GM19239 (cell line): ENCODE results near the gene BRK1.
"Not testable (repeated sequence)": the region's sequence is repeated elsewhere in the genome, so short reads cannot be mapped to it uniquely, and the experiment has no call there.

ENCODE experiments used
- DNase-seq: peaks from one replicate; pipeline ENCODE4 v3.0.0; 2011; ENCODE audit warnings: low spot score; ENCODE audit not compliant: insufficient read length
- FAIRE-seq: peaks from 2 replicates; lab custom pipeline; 2011; peaks lifted over from hg19 to GRCh38; lab: Jason Lieb, UNC

Gene BRK1

GRCh38 chr3:10115326-10116137, at the start of gene BRK1:
Gene BRK1, plus strand, starts transcription at chr3:10115675. Its CDS starts 27 bp downstream, at chr3:10115702.
- FAIRE-seq (peak; percentile 98), DNase-seq (peak; percentile 96)

GRCh38 chr3:10070077-10070476, 45.4 kb upstream of the BRK1 start:
- DNase-seq, FAIRE-seq: not testable (repeated sequence)

GRCh38 chr3:10074666-10075065, 40.8 kb upstream of the BRK1 start:
- FAIRE-seq (no peak), DNase-seq (no peak)

GRCh38 chr3:10081871-10082270, 33.6 kb upstream of the BRK1 start:
- FAIRE-seq = no peak
- no peak for DNase-seq

GRCh38 chr3:10085738-10086137, 29.7 kb upstream of the BRK1 start:
- FAIRE-seq (no peak), DNase-seq (no peak)

GRCh38 chr3:10088256-10088655, 27.2 kb upstream of the BRK1 start:
- no peak for FAIRE-seq
- DNase-seq = no peak

GRCh38 chr3:10090179-10090578, 25.3 kb upstream of the BRK1 start:
- no peak for FAIRE-seq
- DNase-seq = no peak

GRCh38 chr3:10090774-10091173, 24.7 kb upstream of the BRK1 start:
- not testable (repeated sequence) for FAIRE-seq, DNase-seq

- FAIRE-seq, DNase-seq: not testable (repeated sequence)
Measured at GRCh38 chr3:10091387-10091786, 24.1 kb upstream of the BRK1 start.

- DNase-seq (no peak), FAIRE-seq (no peak)
Measured at GRCh38 chr3:10093678-10094077, 21.8 kb upstream of the BRK1 start.

GRCh38 chr3:10099041-10099440, 16.4 kb upstream of the BRK1 start:
- FAIRE-seq = no peak
- no peak for DNase-seq

- no peak for DNase-seq
- no peak for FAIRE-seq
Measured at GRCh38 chr3:10106919-10107318, 8.6 kb upstream of the BRK1 start.

GRCh38 chr3:10108091-10108490, 7.4 kb upstream of the BRK1 start, which contains the start of gene FANCD2OS:
Gene FANCD2OS, minus strand, starts transcription at chr3:10108255. Its CDS starts 3,481 bp downstream, at chr3:10104774.
- DNase-seq (no peak), FAIRE-seq (no peak)

GRCh38 chr3:10116138-10116460, 624 bp downstream of the BRK1 start:
- DNase-seq (no peak), FAIRE-seq (no peak)

- no peak for DNase-seq
- no peak for FAIRE-seq
Measured at GRCh38 chr3:10116928-10117327, 1.5 kb downstream of the BRK1 start.

- FAIRE-seq (no peak), DNase-seq (no peak)
Measured at GRCh38 chr3:10119376-10119775, 3.9 kb downstream of the BRK1 start.

GRCh38 chr3:10121064-10121463, 5.6 kb downstream of the BRK1 start:
- no peak for FAIRE-seq
- no peak for DNase-seq

GRCh38 chr3:10122724-10123123, 7.2 kb downstream of the BRK1 start:
- DNase-seq = no peak
- no peak for FAIRE-seq

GRCh38 chr3:10135872-10136271, 20.4 kb downstream of the BRK1 start:
- not testable (repeated sequence) for FAIRE-seq

GRCh38 chr3:10136426-10137005, 21.0 kb downstream of the BRK1 start:
- DNase-seq (no peak), FAIRE-seq (no peak)

More at GRCh38 chr3:10135872-10136271, 20.4 kb downstream of the BRK1 start:
- not testable (repeated sequence) for DNase-seq

- DNase-seq (no peak), FAIRE-seq (no peak)
Measured at GRCh38 chr3:10137178-10137577, 21.7 kb downstream of the BRK1 start.
